ENCODE results near the gene NPAS3.

The NPAS3 gene

DNA sequence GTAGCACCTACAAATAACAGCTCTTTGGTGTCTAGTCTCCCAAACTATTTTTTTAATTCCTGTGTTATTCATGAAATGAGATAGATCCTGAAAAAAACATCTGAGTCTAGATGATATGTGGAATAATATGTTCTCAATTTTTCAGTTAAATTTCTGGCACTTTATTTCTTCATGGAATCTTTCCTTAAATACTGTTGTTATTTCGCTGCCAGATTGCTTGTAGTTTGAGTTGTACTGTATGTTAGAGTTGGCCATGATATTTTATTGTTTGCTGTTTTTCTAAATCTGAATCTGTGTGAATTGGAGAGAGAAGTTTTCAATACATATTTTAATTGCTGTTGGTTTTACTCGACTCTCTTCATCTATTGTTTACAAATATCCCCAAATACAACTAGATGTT, 511.7 kb downstream of the NPAS3 start:
- ATAC-seq (replicated peaks; ENCODE audit: extremely low read depth, poor library complexity, severe bottlenecking), result no peak
- Mint-ChIP-seq H3K4me1 (peaks cover 5% of the 10 kb centered on the region), H3K27me3 (no peaks in the 10 kb centered on the region), H3K9me3 (peaks cover 6% of the 10 kb centered on the region), H3K4me3 (no peak overlapping the region), H3K36me3 (ENCODE audit: insufficient read depth) (no peaks in the 10 kb centered on the region), H3K27ac (ENCODE audit: low read depth) (no peak overlapping the region)
- no peak for DNase-seq (ENCODE audit: low spot score in 2 of 2)

DNA sequence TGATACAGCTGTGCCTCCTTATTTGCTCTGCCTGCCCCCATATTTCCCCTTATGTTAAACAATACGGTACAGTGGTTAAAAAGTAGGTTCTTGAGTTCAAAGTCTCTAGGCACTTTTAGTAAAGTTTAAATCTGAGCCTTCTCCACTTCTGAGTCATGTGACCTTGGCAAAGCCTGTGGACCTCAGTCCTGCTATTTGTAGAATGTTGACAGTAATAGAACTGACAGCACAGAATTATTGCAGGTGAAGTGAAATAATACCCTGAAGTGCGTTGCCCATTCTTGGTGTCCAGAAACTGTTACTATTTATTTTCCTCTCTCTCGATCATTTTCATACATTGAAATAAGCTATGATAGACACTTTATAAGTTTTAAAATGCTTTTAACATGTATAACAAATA, 512.5 kb downstream of the NPAS3 start:
- no peaks in the 10 kb centered on the region for H3K27me3 Mint-ChIP-seq
- H3K4me1 Mint-ChIP-seq, result peaks cover 5% of the 10 kb centered on the region
- H3K9me3 Mint-ChIP-seq, result peaks cover 6% of the 10 kb centered on the region
- H3K4me3 Mint-ChIP-seq, result no peak overlapping the region
- ATAC-seq (replicated peaks; ENCODE audit: extremely low read depth, poor library complexity, severe bottlenecking), result no peak
- no peak overlapping the region for H3K27ac Mint-ChIP-seq (ENCODE audit: low read depth)
- DNase-seq (ENCODE audit: low spot score in 2 of 2), result no peak
- no peaks in the 10 kb centered on the region for H3K36me3 Mint-ChIP-seq (ENCODE audit: insufficient read depth)

DNA sequence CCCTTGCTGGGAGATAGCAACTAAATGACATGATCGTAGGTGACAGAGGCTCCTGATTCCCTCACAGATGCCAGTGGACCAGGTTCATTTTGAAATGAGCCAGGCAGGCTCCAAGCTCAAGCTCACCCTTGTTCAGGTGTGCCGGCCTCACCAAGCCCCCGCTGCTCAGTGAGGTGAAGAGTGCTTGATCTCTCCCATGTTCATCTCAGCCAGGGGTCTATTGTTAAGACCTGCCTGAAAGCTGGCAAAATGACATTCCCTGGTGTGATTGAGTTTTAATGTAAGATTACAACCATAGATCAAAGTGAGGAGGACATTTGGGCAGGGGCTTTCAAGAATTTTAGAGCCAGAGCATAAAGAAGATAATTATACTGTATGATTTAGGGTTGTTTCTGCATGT, 514.3 kb downstream of the NPAS3 start:
- Mint-ChIP-seq H3K27me3 (no peaks in the 10 kb centered on the region), H3K4me1 (peaks cover 5% of the 10 kb centered on the region), H3K4me3 (no peak overlapping the region), H3K9me3 (peaks cover 6% of the 10 kb centered on the region), H3K27ac (ENCODE audit: low read depth) (no peak overlapping the region), H3K36me3 (ENCODE audit: insufficient read depth) (no peaks in the 10 kb centered on the region)
- no peak for DNase-seq (ENCODE audit: low spot score in 2 of 2)
- ATAC-seq (replicated peaks; ENCODE audit: extremely low read depth, poor library complexity, severe bottlenecking), result no peak

DNA sequence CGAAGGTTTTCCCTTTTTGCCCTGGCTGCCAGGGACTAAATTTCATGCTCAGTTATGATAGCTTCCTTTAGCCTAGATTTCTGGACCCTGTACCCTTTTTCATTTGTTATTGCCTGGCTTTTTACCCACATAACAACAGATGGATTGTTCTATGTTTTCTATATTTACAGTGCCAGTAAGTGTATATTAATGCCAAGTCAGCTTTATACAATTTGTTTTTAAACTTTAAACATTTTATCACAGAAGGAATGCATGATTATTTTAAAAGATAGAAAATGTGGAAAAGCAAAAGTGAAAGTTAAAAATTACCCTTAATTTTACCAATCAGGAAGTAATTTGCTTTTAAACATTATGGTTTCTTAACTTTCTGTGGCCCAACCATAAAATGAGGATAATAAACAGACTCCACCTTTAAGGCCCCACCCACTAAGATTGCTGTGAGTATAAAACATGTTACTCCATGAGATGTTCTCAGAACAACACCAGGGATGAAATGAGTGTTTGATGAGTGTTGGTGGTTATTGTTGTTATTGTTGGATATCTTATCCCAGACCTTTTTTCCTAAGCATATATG, 515.4 kb downstream of the NPAS3 start:
- no peak overlapping the region for H3K27ac Mint-ChIP-seq (ENCODE audit: low read depth)
- no peaks in the 10 kb centered on the region for H3K36me3 Mint-ChIP-seq (ENCODE audit: insufficient read depth)
- no peak for DNase-seq (ENCODE audit: low spot score in 2 of 2)
- H3K4me3 Mint-ChIP-seq, result no peak overlapping the region
- peaks cover 6% of the 10 kb centered on the region for H3K9me3 Mint-ChIP-seq
- ATAC-seq (replicated peaks; ENCODE audit: extremely low read depth, poor library complexity, severe bottlenecking), result no peak
- peaks cover 5% of the 10 kb centered on the region for H3K4me1 Mint-ChIP-seq
- H3K27me3 Mint-ChIP-seq, result no peaks in the 10 kb centered on the region

DNA sequence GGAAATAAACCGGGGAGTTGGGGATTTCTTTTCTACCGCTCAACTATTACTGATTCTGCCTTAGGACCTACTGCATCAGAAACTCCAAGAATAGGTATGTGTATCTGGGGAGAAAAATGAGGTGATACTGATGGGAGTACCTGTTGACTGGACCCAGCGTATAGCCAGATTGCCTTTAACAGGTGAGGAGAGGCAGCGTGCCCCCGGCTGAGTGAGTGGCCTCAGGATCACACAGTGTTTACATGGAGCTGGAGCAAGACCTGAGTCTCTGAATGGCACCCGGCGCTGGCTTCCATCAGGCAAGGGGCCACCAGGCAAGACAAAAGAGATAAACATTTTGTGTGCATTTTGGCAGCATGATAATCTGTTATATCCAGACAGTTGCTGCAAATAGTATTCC, 516.0 kb downstream of the NPAS3 start:
- Mint-ChIP-seq H3K9me3 (peaks cover 6% of the 10 kb centered on the region), H3K4me3 (no peak overlapping the region), H3K36me3 (ENCODE audit: insufficient read depth) (no peaks in the 10 kb centered on the region), H3K4me1 (peaks cover 5% of the 10 kb centered on the region), H3K27me3 (no peaks in the 10 kb centered on the region), H3K27ac (ENCODE audit: low read depth) (no peak overlapping the region)
- no peak for ATAC-seq (replicated peaks; ENCODE audit: extremely low read depth, poor library complexity, severe bottlenecking)
- no peak for DNase-seq (ENCODE audit: low spot score in 2 of 2)

DNA sequence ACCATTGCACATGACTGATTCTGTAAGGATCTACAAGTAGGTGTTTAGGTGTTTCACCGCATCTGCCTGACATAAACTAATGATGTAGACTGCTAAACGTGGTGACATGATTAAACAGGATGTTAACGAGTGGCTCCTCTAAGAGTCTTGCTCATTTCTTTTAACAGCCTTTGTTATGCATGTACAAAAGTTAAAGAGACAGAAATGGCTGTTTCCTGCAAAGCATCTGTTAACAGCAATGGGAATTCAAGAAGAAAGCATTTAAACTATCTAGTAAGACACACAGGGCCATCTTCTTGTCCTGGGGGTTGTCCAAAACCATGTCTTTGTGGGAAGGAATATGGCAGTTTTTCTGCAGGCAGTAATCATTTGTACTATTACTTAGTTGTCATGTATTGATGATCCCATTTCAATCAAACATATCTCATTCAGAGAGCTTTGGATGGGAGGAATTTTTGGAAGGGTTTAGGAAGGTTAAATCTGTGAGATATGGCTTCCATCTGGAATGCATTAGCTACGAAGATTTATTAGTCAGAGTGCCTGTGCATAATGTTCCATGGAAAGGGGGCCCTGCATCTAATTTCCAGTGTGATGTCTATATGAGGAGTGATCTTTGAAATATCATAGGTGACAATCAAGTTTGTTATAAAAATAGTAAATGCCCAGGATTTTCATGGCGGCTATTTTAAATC, 517.1 kb downstream of the NPAS3 start:
- Mint-ChIP-seq H3K4me1 (peaks cover 5% of the 10 kb centered on the region), H3K27ac (ENCODE audit: low read depth) (no peak overlapping the region), H3K27me3 (no peaks in the 10 kb centered on the region), H3K36me3 (ENCODE audit: insufficient read depth) (no peaks in the 10 kb centered on the region), H3K9me3 (peaks cover 6% of the 10 kb centered on the region), H3K4me3 (no peak overlapping the region)
- ATAC-seq (replicated peaks; ENCODE audit: extremely low read depth, poor library complexity, severe bottlenecking), result no peak
- no peak for DNase-seq (ENCODE audit: low spot score in 2 of 2)

DNA sequence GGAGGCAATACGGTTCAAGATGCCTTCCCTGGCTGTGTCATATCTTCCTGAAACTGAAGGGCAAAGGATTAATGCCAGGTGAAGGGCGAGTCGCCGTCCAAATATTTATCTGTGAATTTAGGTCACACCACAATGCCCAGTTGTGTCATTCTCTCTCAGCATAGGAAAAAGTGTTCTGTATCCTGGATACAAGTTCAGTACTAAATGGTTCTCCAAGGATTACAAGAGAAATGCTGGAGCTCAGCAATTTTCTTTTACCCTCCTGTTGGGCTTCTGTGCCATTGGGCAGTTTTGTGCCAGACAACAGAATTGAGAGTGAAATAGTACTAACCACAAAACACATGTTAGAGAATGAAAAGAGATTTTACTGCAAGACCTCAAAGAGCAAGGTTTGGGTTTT, 518.3 kb downstream of the NPAS3 start:
- H3K36me3 Mint-ChIP-seq (ENCODE audit: insufficient read depth), result no peaks in the 10 kb centered on the region
- no peak overlapping the region for H3K4me3 Mint-ChIP-seq
- H3K4me1 Mint-ChIP-seq, result peaks cover 5% of the 10 kb centered on the region
- DNase-seq (ENCODE audit: low spot score in 2 of 2) (no peak), ATAC-seq (replicated peaks; ENCODE audit: extremely low read depth, poor library complexity, severe bottlenecking) (no peak)
- peaks cover 6% of the 10 kb centered on the region for H3K9me3 Mint-ChIP-seq
- no peak overlapping the region for H3K27ac Mint-ChIP-seq (ENCODE audit: low read depth)
- no peaks in the 10 kb centered on the region for H3K27me3 Mint-ChIP-seq

DNA sequence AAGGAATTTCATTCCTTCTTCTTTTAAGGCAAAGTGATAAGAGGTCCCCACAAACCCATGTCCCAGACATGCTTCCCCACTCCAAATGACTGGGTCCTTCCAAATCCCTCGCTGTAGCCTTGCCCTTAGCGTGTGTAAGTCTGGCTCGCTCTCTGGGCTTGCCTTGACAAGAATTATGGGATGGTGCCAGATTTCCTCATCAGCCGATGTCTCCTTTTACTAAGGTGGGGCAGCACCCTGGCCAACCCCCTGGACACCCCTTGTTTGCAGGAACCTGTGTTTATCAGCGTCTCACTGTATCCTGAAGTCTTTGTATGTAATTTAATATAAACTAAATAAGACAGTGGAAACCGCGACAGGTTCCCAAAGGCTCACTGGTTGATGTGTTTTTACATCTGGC, 518.9 kb downstream of the NPAS3 start:
- no peaks in the 10 kb centered on the region for H3K27me3 Mint-ChIP-seq
- peaks cover 6% of the 10 kb centered on the region for H3K9me3 Mint-ChIP-seq
- H3K27ac Mint-ChIP-seq (ENCODE audit: low read depth), result no peak overlapping the region
- H3K4me1 Mint-ChIP-seq, result peaks cover 5% of the 10 kb centered on the region
- no peaks in the 10 kb centered on the region for H3K36me3 Mint-ChIP-seq (ENCODE audit: insufficient read depth)
- DNase-seq (ENCODE audit: low spot score in 2 of 2) (no peak), ATAC-seq (replicated peaks; ENCODE audit: extremely low read depth, poor library complexity, severe bottlenecking) (no peak)
- no peak overlapping the region for H3K4me3 Mint-ChIP-seq

DNA sequence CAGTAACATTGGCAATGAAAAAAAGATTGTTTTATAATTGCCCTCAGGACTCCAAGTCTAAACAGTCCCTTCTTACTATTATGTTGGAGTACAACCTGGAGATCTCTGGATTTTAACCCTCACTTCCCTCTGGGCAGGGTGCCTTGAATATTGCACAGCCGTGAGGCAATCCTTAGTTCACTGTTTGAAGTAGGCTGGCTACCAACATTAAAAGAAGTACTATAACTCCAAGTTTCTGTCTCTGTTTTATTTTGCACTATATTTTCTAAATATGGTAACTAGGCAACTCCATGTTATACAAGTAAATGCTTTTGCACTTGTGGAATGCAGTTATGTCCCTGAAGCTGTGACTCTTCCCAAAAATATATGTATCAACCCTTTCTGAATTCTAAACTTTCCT, 521.5 kb downstream of the NPAS3 start:
- no peak overlapping the region for H3K27ac Mint-ChIP-seq (ENCODE audit: low read depth)
- no peak for DNase-seq (ENCODE audit: low spot score in 2 of 2)
- H3K4me3 Mint-ChIP-seq, result no peak overlapping the region
- H3K4me1 Mint-ChIP-seq, result no peaks in the 10 kb centered on the region
- no peaks in the 10 kb centered on the region for H3K36me3 Mint-ChIP-seq (ENCODE audit: insufficient read depth)
- no peak for ATAC-seq (replicated peaks; ENCODE audit: extremely low read depth, poor library complexity, severe bottlenecking)
- H3K27me3 Mint-ChIP-seq, result no peaks in the 10 kb centered on the region
- no peaks in the 10 kb centered on the region for H3K9me3 Mint-ChIP-seq

DNA sequence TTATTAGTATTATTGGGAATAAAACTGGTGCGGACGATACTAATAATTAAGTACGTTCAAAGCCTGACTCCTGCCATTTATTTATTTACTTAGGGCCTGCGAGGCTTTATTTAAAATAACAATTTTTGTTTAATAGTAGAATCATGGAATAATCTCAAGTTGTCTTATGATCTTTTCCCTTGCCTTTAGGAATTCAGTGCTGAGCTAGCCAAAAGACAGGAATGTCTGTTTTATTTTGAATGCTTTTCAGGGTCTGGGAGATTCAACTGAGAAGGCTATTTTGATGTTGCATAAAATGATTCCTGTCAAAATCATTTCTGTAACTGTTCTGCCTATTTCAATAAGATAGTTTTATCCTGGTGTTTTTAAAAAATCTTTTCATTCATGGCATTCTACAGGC, 522.4 kb downstream of the NPAS3 start:
- no peak overlapping the region for H3K27ac Mint-ChIP-seq (ENCODE audit: low read depth)
- DNase-seq (ENCODE audit: low spot score in 2 of 2) (no peak), ATAC-seq (replicated peaks; ENCODE audit: extremely low read depth, poor library complexity, severe bottlenecking) (no peak)
- peaks cover 4% of the 10 kb centered on the region for H3K9me3 Mint-ChIP-seq
- no peaks in the 10 kb centered on the region for H3K36me3 Mint-ChIP-seq (ENCODE audit: insufficient read depth)
- no peak overlapping the region for H3K4me3 Mint-ChIP-seq
- H3K27me3 Mint-ChIP-seq, result no peaks in the 10 kb centered on the region
- H3K4me1 Mint-ChIP-seq, result no peaks in the 10 kb centered on the region

DNA sequence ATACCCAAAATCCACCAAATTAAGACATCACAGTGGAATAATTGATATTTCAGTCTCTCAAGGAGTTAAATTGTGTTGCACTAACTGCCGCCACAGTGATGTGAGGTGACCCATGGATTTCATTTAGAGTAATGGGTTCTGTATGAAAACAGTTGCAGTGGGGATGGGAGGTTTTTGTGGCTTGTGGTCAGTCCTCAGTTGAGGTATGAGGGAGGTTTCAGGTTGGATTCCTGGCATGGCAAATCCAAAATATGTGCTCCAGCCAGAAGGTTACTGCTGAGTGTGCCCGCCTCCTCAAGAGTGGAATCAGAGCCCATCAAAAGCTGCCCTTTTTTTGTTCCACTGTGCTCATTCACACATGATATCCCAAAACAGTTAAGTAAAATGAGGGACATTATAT, 525.1 kb downstream of the NPAS3 start:
- Mint-ChIP-seq H3K27ac (ENCODE audit: low read depth) (no peak overlapping the region), H3K4me3 (no peak overlapping the region), H3K4me1 (no peaks in the 10 kb centered on the region), H3K9me3 (peaks cover 11% of the 10 kb centered on the region), H3K36me3 (ENCODE audit: insufficient read depth) (no peaks in the 10 kb centered on the region), H3K27me3 (no peaks in the 10 kb centered on the region)
- no peak for DNase-seq (ENCODE audit: low spot score in 2 of 2)
- ATAC-seq (replicated peaks; ENCODE audit: extremely low read depth, poor library complexity, severe bottlenecking), result no peak

DNA sequence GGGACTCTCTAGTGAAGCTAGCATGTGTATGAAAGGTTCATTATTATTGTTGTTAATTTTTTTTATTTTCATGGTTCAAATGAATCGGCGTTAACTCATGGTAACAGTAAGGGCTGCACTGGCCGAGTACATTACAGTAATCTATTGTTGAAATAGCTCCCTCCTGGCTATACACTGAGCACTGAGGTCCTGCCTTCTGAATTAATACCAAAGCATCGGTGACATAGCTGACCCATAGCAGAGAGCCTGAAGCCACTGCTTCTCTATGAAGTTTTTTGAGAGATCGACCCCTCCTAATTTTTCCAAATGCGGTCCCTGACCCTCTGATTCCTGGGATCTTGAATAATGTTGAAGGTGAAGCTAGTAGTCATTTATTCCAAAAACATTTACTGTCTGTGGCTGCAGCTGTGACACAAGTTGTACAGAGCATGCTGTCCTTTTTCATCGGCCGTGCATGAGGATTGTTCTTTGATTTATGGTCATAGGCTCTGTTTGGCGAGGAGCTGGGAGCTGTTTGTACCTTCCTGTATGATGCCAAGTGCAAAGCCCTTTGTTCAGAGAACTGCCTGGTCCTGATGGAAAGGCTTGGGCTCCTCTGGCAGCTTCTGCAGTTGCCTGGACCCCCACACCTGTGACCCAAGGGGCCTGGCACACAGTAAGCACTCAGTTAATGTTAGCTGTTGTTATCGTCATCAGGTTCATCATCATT, 525.7 kb downstream of the NPAS3 start:
- DNase-seq (ENCODE audit: low spot score in 2 of 2), result no peak
- no peak for ATAC-seq (replicated peaks; ENCODE audit: extremely low read depth, poor library complexity, severe bottlenecking)
- peaks cover 11% of the 10 kb centered on the region for H3K9me3 Mint-ChIP-seq
- no peak overlapping the region for H3K27ac Mint-ChIP-seq (ENCODE audit: low read depth)
- H3K27me3 Mint-ChIP-seq, result no peaks in the 10 kb centered on the region
- no peaks in the 10 kb centered on the region for H3K4me1 Mint-ChIP-seq
- H3K36me3 Mint-ChIP-seq (ENCODE audit: insufficient read depth), result no peaks in the 10 kb centered on the region
- H3K4me3 Mint-ChIP-seq, result no peak overlapping the region

All from central memory CD8-positive, alpha-beta T cell (primary cell).